Neural cell (in vitro differentiated cells): ENCODE measurements around the gene FCHSD2.

Source experiments
- EP300 ChIP-seq: fragments of 450-650 bp; conservative IDR thresholded peaks from 2 replicates; pipeline ENCODE4 v1.6.1; 2014; ENCODE audit warnings: antibody characterized with exemption, mild to moderate bottlenecking, moderate library complexity; ENCODE audit not compliant: poor library complexity, severe bottlenecking
- EZH2 ChIP-seq: fragments of 200-600, 300-800 bp; shearing (Covaris generic), sonication (generic); IDR thresholded peaks from 2 replicates; pipeline ENCODE4 v1.6.1; 2014; ENCODE audit warnings: antibody characterized with exemption, low read length, borderline replicate concordance, mild to moderate bottlenecking; ENCODE audit not compliant: insufficient read depth, poor library complexity, severe bottlenecking
- MXI1 ChIP-seq: fragments of 450-650 bp; conservative IDR thresholded peaks from 2 replicates; pipeline ENCODE4 v1.6.1; 2014; ENCODE audit warnings: antibody characterized with exemption, mild to moderate bottlenecking; ENCODE audit not compliant: poor library complexity, severe bottlenecking
- POLR2AphosphoS5 ChIP-seq: IDR thresholded peaks from 2 replicates; pipeline ENCODE4 v1.6.1; 2012
- RAD21 ChIP-seq: fragments of 450-650 bp; conservative IDR thresholded peaks from 2 replicates; pipeline ENCODE4 v1.6.1; 2014; ENCODE audit warnings: antibody characterized with exemption, mild to moderate bottlenecking, moderate library complexity
- SMC3 ChIP-seq: fragments of 450-650 bp; conservative IDR thresholded peaks from 2 replicates; pipeline ENCODE4 v1.6.1; 2014; ENCODE audit warnings: antibody characterized with exemption, mild to moderate bottlenecking, moderate library complexity; ENCODE audit not compliant: poor library complexity
- TF ChIP-seq, protein P1 (sequence below): fragments of 450-650 bp; IDR thresholded peaks from 2 replicates; pipeline ENCODE4 v1.5.1; 2014; ENCODE audit warnings: antibody characterized with exemption, mild to moderate bottlenecking, moderate library complexity; ENCODE audit not compliant: poor library complexity, severe bottlenecking
- TF ChIP-seq, protein P2 (sequence below): IDR thresholded peaks from 2 replicates; pipeline ENCODE4 v1.6.1; 2012; ENCODE audit warnings: borderline replicate concordance

DNA sequence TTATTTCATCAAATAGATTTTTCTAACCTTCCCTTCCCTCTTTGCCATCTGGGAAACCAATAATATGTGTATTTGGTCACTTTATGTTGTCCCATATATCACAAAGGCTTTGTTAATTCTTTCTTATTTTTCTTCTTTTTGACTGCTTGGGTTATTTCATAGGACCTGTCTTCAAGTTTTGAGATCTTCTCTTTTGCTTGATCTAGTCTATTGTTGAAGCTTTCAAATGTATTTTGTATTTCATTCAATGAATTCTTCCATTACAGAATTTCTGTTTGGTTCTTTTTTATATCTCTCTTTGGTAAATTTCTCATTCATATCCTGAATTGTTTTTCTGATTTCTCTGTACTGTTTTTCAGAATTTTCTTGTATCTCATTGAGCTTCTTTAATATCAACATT lies 132.1 kb downstream of the FCHSD2 start:
- TF ChIP-seq SMC3 (no peak), RAD21 (no peak), POLR2AphosphoS5 (no peak), EZH2 (no peak), EP300 (no peak), MXI1 (no peak)
- TF ChIP-seq, protein P1, sequence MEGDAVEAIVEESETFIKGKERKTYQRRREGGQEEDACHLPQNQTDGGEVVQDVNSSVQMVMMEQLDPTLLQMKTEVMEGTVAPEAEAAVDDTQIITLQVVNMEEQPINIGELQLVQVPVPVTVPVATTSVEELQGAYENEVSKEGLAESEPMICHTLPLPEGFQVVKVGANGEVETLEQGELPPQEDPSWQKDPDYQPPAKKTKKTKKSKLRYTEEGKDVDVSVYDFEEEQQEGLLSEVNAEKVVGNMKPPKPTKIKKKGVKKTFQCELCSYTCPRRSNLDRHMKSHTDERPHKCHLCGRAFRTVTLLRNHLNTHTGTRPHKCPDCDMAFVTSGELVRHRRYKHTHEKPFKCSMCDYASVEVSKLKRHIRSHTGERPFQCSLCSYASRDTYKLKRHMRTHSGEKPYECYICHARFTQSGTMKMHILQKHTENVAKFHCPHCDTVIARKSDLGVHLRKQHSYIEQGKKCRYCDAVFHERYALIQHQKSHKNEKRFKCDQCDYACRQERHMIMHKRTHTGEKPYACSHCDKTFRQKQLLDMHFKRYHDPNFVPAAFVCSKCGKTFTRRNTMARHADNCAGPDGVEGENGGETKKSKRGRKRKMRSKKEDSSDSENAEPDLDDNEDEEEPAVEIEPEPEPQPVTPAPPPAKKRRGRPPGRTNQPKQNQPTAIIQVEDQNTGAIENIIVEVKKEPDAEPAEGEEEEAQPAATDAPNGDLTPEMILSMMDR: no peak
- TF ChIP-seq, protein P2, sequence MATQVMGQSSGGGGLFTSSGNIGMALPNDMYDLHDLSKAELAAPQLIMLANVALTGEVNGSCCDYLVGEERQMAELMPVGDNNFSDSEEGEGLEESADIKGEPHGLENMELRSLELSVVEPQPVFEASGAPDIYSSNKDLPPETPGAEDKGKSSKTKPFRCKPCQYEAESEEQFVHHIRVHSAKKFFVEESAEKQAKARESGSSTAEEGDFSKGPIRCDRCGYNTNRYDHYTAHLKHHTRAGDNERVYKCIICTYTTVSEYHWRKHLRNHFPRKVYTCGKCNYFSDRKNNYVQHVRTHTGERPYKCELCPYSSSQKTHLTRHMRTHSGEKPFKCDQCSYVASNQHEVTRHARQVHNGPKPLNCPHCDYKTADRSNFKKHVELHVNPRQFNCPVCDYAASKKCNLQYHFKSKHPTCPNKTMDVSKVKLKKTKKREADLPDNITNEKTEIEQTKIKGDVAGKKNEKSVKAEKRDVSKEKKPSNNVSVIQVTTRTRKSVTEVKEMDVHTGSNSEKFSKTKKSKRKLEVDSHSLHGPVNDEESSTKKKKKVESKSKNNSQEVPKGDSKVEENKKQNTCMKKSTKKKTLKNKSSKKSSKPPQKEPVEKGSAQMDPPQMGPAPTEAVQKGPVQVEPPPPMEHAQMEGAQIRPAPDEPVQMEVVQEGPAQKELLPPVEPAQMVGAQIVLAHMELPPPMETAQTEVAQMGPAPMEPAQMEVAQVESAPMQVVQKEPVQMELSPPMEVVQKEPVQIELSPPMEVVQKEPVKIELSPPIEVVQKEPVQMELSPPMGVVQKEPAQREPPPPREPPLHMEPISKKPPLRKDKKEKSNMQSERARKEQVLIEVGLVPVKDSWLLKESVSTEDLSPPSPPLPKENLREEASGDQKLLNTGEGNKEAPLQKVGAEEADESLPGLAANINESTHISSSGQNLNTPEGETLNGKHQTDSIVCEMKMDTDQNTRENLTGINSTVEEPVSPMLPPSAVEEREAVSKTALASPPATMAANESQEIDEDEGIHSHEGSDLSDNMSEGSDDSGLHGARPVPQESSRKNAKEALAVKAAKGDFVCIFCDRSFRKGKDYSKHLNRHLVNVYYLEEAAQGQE: no peak
